ENCODE data around the gene CACNA2D3.

CACNA2D3 gene

GRCh38 chr3:54182242-54182641 lies 59.9 kb downstream of the CACNA2D3 start:
- TF ChIP-seq FOXP2 (optimal IDR thresholded peaks at IDR 0.05; ENCODE audit: control extremely low read depth, extremely low read length, insufficient read depth) (no peak), EZH2 (IDR thresholded peaks at IDR 0.05) (no peak), POLR2AphosphoS5 (IDR thresholded peaks at IDR 0.05; ENCODE audit: borderline replicate concordance, low read depth, low read length) (no peak)
- no peak overlapping the region for H3K4me3 ChIP-seq
- H3K9ac ChIP-seq (ENCODE audit: insufficient read length): no peak overlapping the region
- no peak for DNase-seq (ENCODE audit: low read depth, low spot score)
- no peak overlapping the region for H3K27ac ChIP-seq
- H3K9me3 ChIP-seq (ENCODE audit: low read depth, low read length): no peaks in the 10 kb centered on the region
- no peaks in the 10 kb centered on the region for H3K36me3 ChIP-seq (ENCODE audit: insufficient read depth, low read length)

- TF ChIP-seq POLR2AphosphoS5 (IDR thresholded peaks at IDR 0.05; ENCODE audit: borderline replicate concordance, low read depth, low read length): no peak
- TF ChIP-seq FOXP2 (optimal IDR thresholded peaks at IDR 0.05; ENCODE audit: control extremely low read depth, extremely low read length, insufficient read depth): no peak
- no peak for TF ChIP-seq EZH2 (IDR thresholded peaks at IDR 0.05)
- no peak for DNase-seq (ENCODE audit: low read depth, low spot score)
- H3K9me3 ChIP-seq (ENCODE audit: low read depth, low read length): no peaks in the 10 kb centered on the region
Measured at GRCh38 chr3:54185740-54186139, 63.4 kb downstream of the CACNA2D3 start.

GRCh38 chr3:54188176-54188791 lies 65.9 kb downstream of the CACNA2D3 start:
- Histone ChIP-seq H3K9ac (ENCODE audit: insufficient read length) (no peak overlapping the region), H3K9me3 (ENCODE audit: low read depth, low read length) (no peaks in the 10 kb centered on the region), H3K27ac (no peak overlapping the region), H3K36me3 (ENCODE audit: insufficient read depth, low read length) (no peaks in the 10 kb centered on the region), H3K4me3 (no peak overlapping the region)
- DNase-seq (ENCODE audit: low read depth, low spot score): peak; percentile 6
- TF ChIP-seq POLR2AphosphoS5 (IDR thresholded peaks at IDR 0.05; ENCODE audit: borderline replicate concordance, low read depth, low read length): no peak
- TF ChIP-seq FOXP2 (optimal IDR thresholded peaks at IDR 0.05; ENCODE audit: control extremely low read depth, extremely low read length, insufficient read depth): no peak
- no peak for TF ChIP-seq EZH2 (IDR thresholded peaks at IDR 0.05)

More at GRCh38 chr3:54185740-54186139, 63.4 kb downstream of the CACNA2D3 start:
- Histone ChIP-seq H3K27ac (no peak overlapping the region), H3K36me3 (ENCODE audit: insufficient read depth, low read length) (no peaks in the 10 kb centered on the region), H3K4me3 (no peak overlapping the region), H3K9ac (ENCODE audit: insufficient read length) (no peak overlapping the region)

- Histone ChIP-seq H3K27ac (no peak overlapping the region), H3K9ac (ENCODE audit: insufficient read length) (no peak overlapping the region), H3K36me3 (ENCODE audit: insufficient read depth, low read length) (no peaks in the 10 kb centered on the region), H3K4me3 (no peak overlapping the region), H3K9me3 (ENCODE audit: low read depth, low read length) (no peaks in the 10 kb centered on the region)
- DNase-seq (ENCODE audit: low read depth, low spot score): no peak
- TF ChIP-seq EZH2 (IDR thresholded peaks at IDR 0.05) (no peak), FOXP2 (optimal IDR thresholded peaks at IDR 0.05; ENCODE audit: control extremely low read depth, extremely low read length, insufficient read depth) (no peak), POLR2AphosphoS5 (IDR thresholded peaks at IDR 0.05; ENCODE audit: borderline replicate concordance, low read depth, low read length) (no peak)
Measured at GRCh38 chr3:54191220-54191619, 68.9 kb downstream of the CACNA2D3 start.

DNA sequence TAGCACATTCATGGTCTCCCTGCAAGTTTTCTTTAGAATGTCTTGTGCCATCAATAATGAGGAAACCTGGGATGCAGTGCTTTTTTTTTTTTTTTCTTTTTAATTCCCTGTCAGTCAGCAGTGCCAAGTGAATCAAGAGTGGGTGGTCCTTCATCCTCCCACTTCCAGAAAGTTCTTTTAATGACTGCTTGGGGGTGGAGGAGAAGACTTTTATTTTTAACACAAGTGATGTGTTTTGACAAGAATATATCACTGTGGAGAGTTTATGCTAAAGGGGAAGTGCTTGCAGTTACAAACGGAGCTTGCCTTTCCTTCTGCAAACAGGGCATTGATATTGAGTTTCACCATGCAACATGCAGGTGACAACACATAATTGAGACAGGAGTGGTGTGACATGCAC lies 69.7 kb downstream of the CACNA2D3 start:
- no peak for DNase-seq (ENCODE audit: low read depth, low spot score)
- Histone ChIP-seq H3K36me3 (ENCODE audit: insufficient read depth, low read length) (no peaks in the 10 kb centered on the region), H3K9me3 (ENCODE audit: low read depth, low read length) (no peaks in the 10 kb centered on the region), H3K9ac (ENCODE audit: insufficient read length) (no peak overlapping the region), H3K27ac (no peak overlapping the region), H3K4me3 (no peak overlapping the region)
- TF ChIP-seq EZH2 (IDR thresholded peaks at IDR 0.05) (no peak), POLR2AphosphoS5 (IDR thresholded peaks at IDR 0.05; ENCODE audit: borderline replicate concordance, low read depth, low read length) (no peak), FOXP2 (optimal IDR thresholded peaks at IDR 0.05; ENCODE audit: control extremely low read depth, extremely low read length, insufficient read depth) (no peak)

DNA sequence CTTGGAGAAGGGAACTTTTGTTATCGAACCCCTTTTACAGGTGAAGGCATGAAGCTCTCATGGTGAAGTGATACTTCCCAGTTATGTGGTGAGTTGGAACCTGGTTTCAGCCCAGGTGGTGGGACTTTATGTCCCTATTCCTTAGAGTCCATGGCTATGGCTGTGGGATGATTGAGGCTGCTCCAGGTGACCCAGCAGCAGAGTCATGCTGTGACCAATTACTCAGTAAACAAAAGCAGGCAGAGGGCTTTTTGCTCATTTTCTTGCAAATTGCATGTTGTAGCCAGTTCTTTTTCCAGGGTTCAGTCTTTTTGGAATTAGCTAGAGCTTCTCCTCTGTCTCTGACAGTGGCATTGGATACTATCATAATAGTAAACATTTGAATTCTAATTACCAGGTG lies 70.7 kb downstream of the CACNA2D3 start:
- Histone ChIP-seq H3K27ac (no peak overlapping the region), H3K36me3 (ENCODE audit: insufficient read depth, low read length) (no peaks in the 10 kb centered on the region), H3K9me3 (ENCODE audit: low read depth, low read length) (no peaks in the 10 kb centered on the region), H3K4me3 (no peak overlapping the region), H3K9ac (ENCODE audit: insufficient read length) (no peak overlapping the region)
- DNase-seq (ENCODE audit: low read depth, low spot score): no peak
- TF ChIP-seq EZH2 (IDR thresholded peaks at IDR 0.05) (no peak), POLR2AphosphoS5 (IDR thresholded peaks at IDR 0.05; ENCODE audit: borderline replicate concordance, low read depth, low read length) (no peak), FOXP2 (optimal IDR thresholded peaks at IDR 0.05; ENCODE audit: control extremely low read depth, extremely low read length, insufficient read depth) (no peak)

DNA sequence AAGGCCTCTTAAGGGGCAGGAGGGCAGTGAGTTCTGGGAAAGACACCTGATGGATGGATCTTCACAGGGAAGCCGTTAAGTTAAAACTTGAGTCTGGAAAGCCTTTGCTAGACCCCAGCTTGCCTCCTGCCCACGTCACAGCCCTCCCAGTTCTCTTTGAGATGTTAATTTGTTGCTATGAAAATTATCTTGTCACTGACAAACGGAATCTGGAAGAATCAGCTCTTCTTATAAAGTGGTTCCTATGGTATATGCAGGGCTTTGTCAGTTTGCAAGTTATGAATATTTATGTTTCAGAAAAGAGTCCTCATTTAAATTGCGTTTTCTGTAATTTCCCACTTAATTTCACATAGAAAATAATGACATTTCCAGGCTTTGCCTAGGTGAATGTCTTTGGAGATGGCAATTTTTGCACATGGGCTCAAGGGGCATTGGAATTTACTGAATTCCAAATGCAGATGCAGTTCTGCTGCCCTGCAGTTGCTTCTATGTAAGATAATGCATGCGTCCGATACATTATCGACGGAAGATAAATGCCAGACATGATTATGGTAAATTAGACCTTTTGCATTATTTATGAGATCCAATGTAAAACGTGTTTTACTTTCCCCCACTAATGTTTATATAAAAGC lies 74.1 kb downstream of the CACNA2D3 start:
- H3K9me3 ChIP-seq (ENCODE audit: low read depth, low read length): no peaks in the 10 kb centered on the region
- no peak overlapping the region for H3K27ac ChIP-seq
- H3K4me3 ChIP-seq: no peak overlapping the region
- DNase-seq (ENCODE audit: low read depth, low spot score): no peak
- H3K36me3 ChIP-seq (ENCODE audit: insufficient read depth, low read length): no peaks in the 10 kb centered on the region
- no peak overlapping the region for H3K9ac ChIP-seq (ENCODE audit: insufficient read length)
- no peak for TF ChIP-seq EZH2 (IDR thresholded peaks at IDR 0.05)
- no peak for TF ChIP-seq FOXP2 (optimal IDR thresholded peaks at IDR 0.05; ENCODE audit: control extremely low read depth, extremely low read length, insufficient read depth)
- TF ChIP-seq POLR2AphosphoS5 (IDR thresholded peaks at IDR 0.05; ENCODE audit: borderline replicate concordance, low read depth, low read length): no peak

- no peak for DNase-seq (ENCODE audit: low read depth, low spot score)
- Histone ChIP-seq H3K4me3 (no peak overlapping the region), H3K9ac (ENCODE audit: insufficient read length) (no peak overlapping the region), H3K9me3 (ENCODE audit: low read depth, low read length) (no peaks in the 10 kb centered on the region), H3K36me3 (ENCODE audit: insufficient read depth, low read length) (no peaks in the 10 kb centered on the region), H3K27ac (no peak overlapping the region)
- TF ChIP-seq EZH2 (IDR thresholded peaks at IDR 0.05) (no peak), FOXP2 (optimal IDR thresholded peaks at IDR 0.05; ENCODE audit: control extremely low read depth, extremely low read length, insufficient read depth) (no peak), POLR2AphosphoS5 (IDR thresholded peaks at IDR 0.05; ENCODE audit: borderline replicate concordance, low read depth, low read length) (no peak)
Measured at GRCh38 chr3:54197509-54197908, 75.2 kb downstream of the CACNA2D3 start.
